Upper lobe of left lung (tissue), 6 donors: Measurements from ENCODE around the gene LOXL1. TPM values are rescaled to one million over a fixed set of nuclear protein-coding genes. Genes with fewer than 3 reads are reported as not detected.

Experiments used
- ATAC-seq, 2 donors: fragments of 200-7000 bp; cut with Tn5 transposase; one replicate each; pipeline ENCODE4 v1.9.1; 2022; ENCODE audit warnings: mild to moderate bottlenecking in 2 of 2, moderate library complexity in 2 of 2; ENCODE audit not compliant: low FRiP score in 2 of 2
- DNase-seq, 2 donors: peaks; one replicate each; pipeline ENCODE4 v3.0.0-alpha.2; 2019 to 2020
- H3K27ac ChIP-seq, 4 donors: fragments of 200-600 bp; sonication (generic); one replicate each; pipeline ENCODE4 v1.5.1; 2016 to 2019
- H3K27me3 ChIP-seq, 4 donors: fragments of 200-600 bp; sonication (generic); one replicate each; pipeline ENCODE4 v1.5.1; 2017 to 2019
- H3K36me3 ChIP-seq, 4 donors: fragments of 200-600 bp; sonication (generic); one replicate each; pipeline ENCODE4 v1.5.1; 2016 to 2019
- H3K4me1 ChIP-seq, 4 donors: fragments of 200-600 bp; sonication (generic); one replicate each; pipeline ENCODE4 v1.5.1; 2018 to 2019
- H3K4me3 ChIP-seq, 4 donors: fragments of 200-600 bp; sonication (generic); one replicate each; pipeline ENCODE4 v1.5.1; 2017 to 2019; ENCODE audit warnings: mild to moderate bottlenecking in 2 of 4, moderate library complexity in 1 of 4
- H3K9me3 ChIP-seq, 4 donors: fragments of 200-600 bp; sonication (generic); one replicate each; pipeline ENCODE4 v1.5.1; 2018 to 2019
- CTCF ChIP-seq, 6 experiments: fragments of 450-650 bp in 4 of 6; fragments of 200-600 bp in 2 of 6; sonication (generic) in 2 of 6; IDR thresholded peaks; one replicate each; pipeline ENCODE4 v1.5.1; 2016 to 2019; ENCODE audit warnings: antibody characterized with exemption in 6 of 6
- EP300 ChIP-seq, 4 donors: sonication (generic); formaldehyde crosslinking; IDR thresholded peaks; one replicate each; pipeline ENCODE4 v1.5.1; 2017; ENCODE audit warnings: antibody characterized with exemption in 4 of 4, control low read depth in 2 of 4
- POLR2A ChIP-seq, 4 donors: fragments of 450-650 bp; IDR thresholded peaks; one replicate each; pipeline ENCODE4 v1.5.1; 2016 to 2017; ENCODE audit warnings: antibody characterized with exemption in 4 of 4, mild to moderate bottlenecking in 2 of 4
- POLR2AphosphoS5 ChIP-seq, 2 donors: sonication (generic); formaldehyde crosslinking; IDR thresholded peaks; one replicate each; pipeline ENCODE4 v1.5.1; 2017; ENCODE audit warnings: antibody characterized with exemption in 2 of 2
- WGBS, 2 donors: methylation state at CpG; one replicate each; pipeline ENCODE4 v1.1.5; 2017 to 2018; 5-methylcytosine and 5-hydroxymethylcytosine counted together
- total RNA-seq, 6 donors: library from RNA; depleted of rRNA in 4 of 6; stranded (reverse); fragments of >200 nt in 4 of 6; gene quantifications; one replicate each; pipeline versions ENCODE4 v1.1.0 to v1.2.1, GENCODE V29; 2016 to 2021
- donor health status: DM: no; HTN: no; CAD: no; lungs with moderate emphysema.
- donor health status: DM: no; HTN: yes; CAD: no; lungs with severe emphysema.

Gene LOXL1
- total RNA-seq, result 10 to 100 TPM in 2 of 6 donors, 1 to 10 TPM in 4; 6.0 to 25.9 (median 8.0) TPM

GRCh38 chr15:73926219-73927002 lies at the start of gene LOXL1:
Gene LOXL1 (plus strand): TSS chr15:73926462. CDS start chr15:73926784, 322 bp downstream.
- ATAC-seq (peak; percentile 59 to 70), DNase-seq (peak; percentile 53 to 90)
- Histone ChIP-seq H3K27me3 (peaks cover 0 to 3% (median 1%) of the 10 kb centered on the region in 4 donors), H3K9me3 (no peaks in the 10 kb centered on the region), H3K36me3 (no peaks in the 10 kb centered on the region), H3K27ac (peak within 1 kb of the TSS; percentile 62 to 87 (median 74)), H3K4me1 (peaks cover 45 to 59% (median 54%) of the 10 kb centered on the region in 4 donors), H3K4me3 (peak within 1 kb of the TSS; percentile 41 to 64 (median 55))
- WGBS, 2 donors, result 17% methylated on average over 14 of the region's 47 CpGs; no CpG with 5 or more reads in 1 of the 2 donors
- TF ChIP-seq CTCF (IDR thresholded peaks at IDR 0.05) (no peak), POLR2AphosphoS5 (IDR thresholded peaks at IDR 0.05) (peak; percentile 46 to 49), EP300 (IDR thresholded peaks at IDR 0.05) (no peak), POLR2A (IDR thresholded peaks at IDR 0.05) (peak in 2 of 4 donors; percentile 26 to 48)

- TF ChIP-seq CTCF (IDR thresholded peaks at IDR 0.05) (no peak), POLR2AphosphoS5 (IDR thresholded peaks at IDR 0.05) (no peak), EP300 (IDR thresholded peaks at IDR 0.05) (no peak), POLR2A (IDR thresholded peaks at IDR 0.05) (no peak)
- DNase-seq (no peak), ATAC-seq (no peak)
- Histone ChIP-seq H3K4me1 (no peaks in the 10 kb centered on the region), H3K36me3 (no peaks in the 10 kb centered on the region), H3K27ac (no peak overlapping the region), H3K27me3 (no peaks in the 10 kb centered on the region), H3K4me3 (no peak overlapping the region), H3K9me3 (no peaks in the 10 kb centered on the region)
- WGBS, 2 donors, result 64 to 74% methylated on average over 3 of the region's 3 CpGs
Measured at GRCh38 chr15:73879426-73879825, 46.8 kb upstream of the LOXL1 start.

GRCh38 chr15:73881579-73882320 lies 44.5 kb upstream of the LOXL1 start:
- 79 to 80% methylated on average over 12 of the region's 12 CpGs for WGBS, 2 donors
- Histone ChIP-seq H3K4me3 (no peak overlapping the region), H3K4me1 (no peaks in the 10 kb centered on the region), H3K27ac (no peak overlapping the region), H3K27me3 (no peaks in the 10 kb centered on the region), H3K36me3 (no peaks in the 10 kb centered on the region), H3K9me3 (no peaks in the 10 kb centered on the region)
- no peak for TF ChIP-seq CTCF (IDR thresholded peaks at IDR 0.05)
- no peak for TF ChIP-seq POLR2A (IDR thresholded peaks at IDR 0.05)
- no peak for TF ChIP-seq POLR2AphosphoS5 (IDR thresholded peaks at IDR 0.05)
- TF ChIP-seq EP300 (IDR thresholded peaks at IDR 0.05), result no peak
- DNase-seq (no peak), ATAC-seq (no peak)

- ATAC-seq (no peak), DNase-seq (no peak)
- H3K9me3 ChIP-seq, result no peaks in the 10 kb centered on the region
- 74 to 81% methylated on average over 8 of the region's 10 CpGs for WGBS, 2 donors
- TF ChIP-seq POLR2AphosphoS5 (IDR thresholded peaks at IDR 0.05) (no peak), EP300 (IDR thresholded peaks at IDR 0.05) (no peak), CTCF (IDR thresholded peaks at IDR 0.05) (no peak), POLR2A (IDR thresholded peaks at IDR 0.05) (no peak)
- no peaks in the 10 kb centered on the region for H3K27me3 ChIP-seq
- no peak overlapping the region for H3K4me3 ChIP-seq
- H3K36me3 ChIP-seq, result no peaks in the 10 kb centered on the region
- no peak overlapping the region for H3K27ac ChIP-seq
- no peaks in the 10 kb centered on the region for H3K4me1 ChIP-seq
Measured at GRCh38 chr15:73882761-73883419, 43.4 kb upstream of the LOXL1 start.
